Measurements from ENCODE around the gene SPON1.

SPON1 gene

GRCh38 chr11:14225666-14226065, 263.1 kb downstream of the SPON1 start:
- no peak for TF ChIP-seq CTCF (IDR thresholded peaks at IDR 0.05; ENCODE audit: low read length)
- TF ChIP-seq EZH2phosphoT487 (IDR thresholded peaks at IDR 0.05; ENCODE audit: low read length), result no peak
- H3K27me3 ChIP-seq (replicated peaks; ENCODE audit: insufficient read depth, low read length), result no peaks in the 10 kb centered on the region
- no peak overlapping the region for H3K4me3 ChIP-seq (ENCODE audit: low read length)

GRCh38 chr11:14228356-14228755, 265.8 kb downstream of the SPON1 start:
- Histone ChIP-seq H3K27ac (ENCODE audit: low read length) (no peak overlapping the region), H3K4me1 (ENCODE audit: low read length) (no peaks in the 10 kb centered on the region), H2AFZ (ENCODE audit: low read length) (no peak overlapping the region), H3K36me3 (replicated peaks; ENCODE audit: insufficient read depth, low read length) (no peaks in the 10 kb centered on the region), H3K27me3 (replicated peaks; ENCODE audit: insufficient read depth, low read length) (no peaks in the 10 kb centered on the region), H4K20me1 (ENCODE audit: insufficient read depth, low read length) (no peaks in the 10 kb centered on the region), H3K9ac (ENCODE audit: low read length) (no peak overlapping the region), H3K79me2 (ENCODE audit: low read length) (no peaks in the 10 kb centered on the region), H3K9me3 (replicated peaks; ENCODE audit: insufficient read depth, low read length) (no peaks in the 10 kb centered on the region), H3F3A (ENCODE audit: insufficient read depth, low read length) (no peaks in the 10 kb centered on the region), H3K9me2 (replicated peaks; ENCODE audit: insufficient read depth, low read length) (no peaks in the 10 kb centered on the region), H3K4me2 (ENCODE audit: low read depth, low read length) (no peak overlapping the region), H3K4me3 (ENCODE audit: low read length) (no peak overlapping the region)
- no peak for DNase-seq
- TF ChIP-seq EZH2phosphoT487 (IDR thresholded peaks at IDR 0.05; ENCODE audit: low read length) (no peak), EZH2 (optimal IDR thresholded peaks at IDR 0.05; ENCODE audit: low read depth, low read length) (no peak), CTCF (IDR thresholded peaks at IDR 0.05; ENCODE audit: low read length) (no peak)

More at GRCh38 chr11:14225666-14226065, 263.1 kb downstream of the SPON1 start:
- Histone ChIP-seq H3K9me3 (replicated peaks; ENCODE audit: insufficient read depth, low read length) (no peaks in the 10 kb centered on the region), H3K79me2 (ENCODE audit: low read length) (no peaks in the 10 kb centered on the region), H3K36me3 (replicated peaks; ENCODE audit: insufficient read depth, low read length) (no peaks in the 10 kb centered on the region), H3K27ac (ENCODE audit: low read length) (no peak overlapping the region), H3K4me1 (ENCODE audit: low read length) (no peaks in the 10 kb centered on the region), H2AFZ (ENCODE audit: low read length) (no peak overlapping the region), H3K9ac (ENCODE audit: low read length) (no peak overlapping the region), H3K9me2 (replicated peaks; ENCODE audit: insufficient read depth, low read length) (no peaks in the 10 kb centered on the region), H4K20me1 (ENCODE audit: insufficient read depth, low read length) (no peaks in the 10 kb centered on the region), H3K4me2 (ENCODE audit: low read depth, low read length) (no peak overlapping the region), H3F3A (ENCODE audit: insufficient read depth, low read length) (no peaks in the 10 kb centered on the region)
- DNase-seq, result no peak

DNA sequence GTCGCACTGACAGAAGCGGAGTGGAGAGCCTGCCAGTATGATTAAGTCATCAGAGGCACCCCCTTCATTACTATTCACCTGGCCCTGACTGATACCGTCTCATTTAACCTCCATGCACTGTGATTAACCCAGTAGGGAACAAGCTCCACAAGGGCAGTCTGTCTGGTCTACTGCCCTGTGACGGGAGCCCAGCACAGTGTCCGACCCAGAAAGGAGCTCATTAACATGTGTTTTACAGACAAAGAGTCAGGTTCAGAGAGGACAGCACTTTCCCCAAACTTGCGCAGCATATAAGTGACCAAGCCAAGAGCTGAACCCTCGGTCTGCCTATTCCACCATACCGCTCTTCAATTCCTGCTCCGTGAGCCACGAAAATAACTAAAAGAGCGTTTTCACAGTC, 266.9 kb downstream of the SPON1 start:
- Histone ChIP-seq H3F3A (ENCODE audit: insufficient read depth, low read length) (no peaks in the 10 kb centered on the region), H3K4me3 (ENCODE audit: low read length) (no peak overlapping the region), H3K27ac (ENCODE audit: low read length) (no peak overlapping the region), H3K4me2 (ENCODE audit: low read depth, low read length) (no peak overlapping the region), H3K9me2 (replicated peaks; ENCODE audit: insufficient read depth, low read length) (no peaks in the 10 kb centered on the region), H3K27me3 (replicated peaks; ENCODE audit: insufficient read depth, low read length) (no peaks in the 10 kb centered on the region), H3K79me2 (ENCODE audit: low read length) (no peaks in the 10 kb centered on the region), H2AFZ (ENCODE audit: low read length) (no peak overlapping the region), H3K36me3 (replicated peaks; ENCODE audit: insufficient read depth, low read length) (no peaks in the 10 kb centered on the region), H4K20me1 (ENCODE audit: insufficient read depth, low read length) (no peaks in the 10 kb centered on the region), H3K4me1 (ENCODE audit: low read length) (no peaks in the 10 kb centered on the region), H3K9me3 (replicated peaks; ENCODE audit: insufficient read depth, low read length) (no peaks in the 10 kb centered on the region), H3K9ac (ENCODE audit: low read length) (no peak overlapping the region)
- no peak for DNase-seq
- TF ChIP-seq CTCF (IDR thresholded peaks at IDR 0.05; ENCODE audit: low read length) (no peak), EZH2 (optimal IDR thresholded peaks at IDR 0.05; ENCODE audit: low read depth, low read length) (no peak), EZH2phosphoT487 (IDR thresholded peaks at IDR 0.05; ENCODE audit: low read length) (no peak)
